ENCODE measurements around the gene ABTB1.

DNA sequence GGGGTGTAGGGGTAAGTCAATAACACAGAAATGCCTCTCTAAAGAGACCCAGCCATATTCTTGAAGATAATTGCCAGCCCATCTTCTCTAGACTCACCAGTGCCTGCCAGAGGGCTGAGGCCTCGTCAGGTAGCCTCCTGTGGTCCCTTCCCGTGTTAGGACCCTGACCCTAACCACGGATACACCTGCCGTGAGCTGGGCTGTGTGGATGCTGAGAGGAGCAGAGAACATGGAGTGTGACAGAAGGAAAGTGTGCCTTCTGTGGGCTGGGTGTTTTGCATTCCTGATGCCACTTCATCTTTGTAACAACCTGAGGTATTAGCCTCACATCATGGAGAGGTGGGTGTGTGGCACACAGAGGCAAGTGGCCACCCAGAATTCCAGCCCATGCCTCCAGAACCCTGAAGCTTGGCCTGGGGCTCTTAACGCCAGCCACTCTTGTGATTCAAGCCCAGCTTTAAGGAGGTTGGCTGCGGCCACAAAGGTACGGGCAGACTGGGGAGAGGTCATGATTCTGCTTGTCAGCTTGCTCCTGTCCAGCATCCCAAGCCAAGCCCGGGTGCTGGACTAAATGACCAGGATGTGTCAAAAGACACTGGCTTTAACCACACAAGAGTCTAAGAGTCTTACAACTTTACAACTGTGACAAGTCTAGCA lies 21.1 kb upstream of the ABTB1 start:
- TF ChIP-seq FOXM1 (IDR thresholded peaks at IDR 0.05; ENCODE audit: low read depth), result no peak
- no peak for TF ChIP-seq JUND (IDR thresholded peaks at IDR 0.05)
- TF ChIP-seq, protein P1, sequence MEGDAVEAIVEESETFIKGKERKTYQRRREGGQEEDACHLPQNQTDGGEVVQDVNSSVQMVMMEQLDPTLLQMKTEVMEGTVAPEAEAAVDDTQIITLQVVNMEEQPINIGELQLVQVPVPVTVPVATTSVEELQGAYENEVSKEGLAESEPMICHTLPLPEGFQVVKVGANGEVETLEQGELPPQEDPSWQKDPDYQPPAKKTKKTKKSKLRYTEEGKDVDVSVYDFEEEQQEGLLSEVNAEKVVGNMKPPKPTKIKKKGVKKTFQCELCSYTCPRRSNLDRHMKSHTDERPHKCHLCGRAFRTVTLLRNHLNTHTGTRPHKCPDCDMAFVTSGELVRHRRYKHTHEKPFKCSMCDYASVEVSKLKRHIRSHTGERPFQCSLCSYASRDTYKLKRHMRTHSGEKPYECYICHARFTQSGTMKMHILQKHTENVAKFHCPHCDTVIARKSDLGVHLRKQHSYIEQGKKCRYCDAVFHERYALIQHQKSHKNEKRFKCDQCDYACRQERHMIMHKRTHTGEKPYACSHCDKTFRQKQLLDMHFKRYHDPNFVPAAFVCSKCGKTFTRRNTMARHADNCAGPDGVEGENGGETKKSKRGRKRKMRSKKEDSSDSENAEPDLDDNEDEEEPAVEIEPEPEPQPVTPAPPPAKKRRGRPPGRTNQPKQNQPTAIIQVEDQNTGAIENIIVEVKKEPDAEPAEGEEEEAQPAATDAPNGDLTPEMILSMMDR (IDR thresholded peaks at IDR 0.05), result no peak
- no peak for TF ChIP-seq ELF1 (IDR thresholded peaks at IDR 0.05)
- no peak for TF ChIP-seq RCOR1 (IDR thresholded peaks at IDR 0.05; ENCODE audit: low read length)
- no peak for TF ChIP-seq EZH2phosphoT487 (IDR thresholded peaks at IDR 0.05; ENCODE audit: borderline replicate concordance, low read depth)
- no peak for TF ChIP-seq RAD21 (IDR thresholded peaks at IDR 0.05; ENCODE audit: low read length)
- TF ChIP-seq CHD2 (IDR thresholded peaks at IDR 0.05; ENCODE audit: low read length, partially characterized antibody), result no peak
- no peak for TF ChIP-seq MXI1 (IDR thresholded peaks at IDR 0.05; ENCODE audit: low read depth, low read length)
- TF ChIP-seq, protein P2, sequence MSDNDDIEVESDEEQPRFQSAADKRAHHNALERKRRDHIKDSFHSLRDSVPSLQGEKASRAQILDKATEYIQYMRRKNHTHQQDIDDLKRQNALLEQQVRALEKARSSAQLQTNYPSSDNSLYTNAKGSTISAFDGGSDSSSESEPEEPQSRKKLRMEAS (IDR thresholded peaks at IDR 0.05; ENCODE audit: low read depth), result no peak
- TF ChIP-seq EP300 (IDR thresholded peaks at IDR 0.05; ENCODE audit: borderline replicate concordance in 1 of 2, low read depth in 1 of 2, low read length in 1 of 2), result no peak
- no peak for TF ChIP-seq POLR2AphosphoS5 (IDR thresholded peaks at IDR 0.05; ENCODE audit: low read depth, low read length)
- no peak for TF ChIP-seq TEAD4 (IDR thresholded peaks at IDR 0.05; ENCODE audit: borderline replicate concordance, insufficient read depth)
- TF ChIP-seq RFX5 (IDR thresholded peaks at IDR 0.05; ENCODE audit: low read length), result no peak
